GM18907 (cell line): ENCODE measurements around the gene ABCC3.

Source experiments
- ATAC-seq: cut with Tn5 transposase; IDR thresholded peaks from one replicate; pipeline ENCODE4 v1.9.1; 2021; ENCODE audit warnings: mild to moderate bottlenecking, moderate library complexity; ENCODE audit not compliant: unreplicated experiment

ABCC3 gene

DNA sequence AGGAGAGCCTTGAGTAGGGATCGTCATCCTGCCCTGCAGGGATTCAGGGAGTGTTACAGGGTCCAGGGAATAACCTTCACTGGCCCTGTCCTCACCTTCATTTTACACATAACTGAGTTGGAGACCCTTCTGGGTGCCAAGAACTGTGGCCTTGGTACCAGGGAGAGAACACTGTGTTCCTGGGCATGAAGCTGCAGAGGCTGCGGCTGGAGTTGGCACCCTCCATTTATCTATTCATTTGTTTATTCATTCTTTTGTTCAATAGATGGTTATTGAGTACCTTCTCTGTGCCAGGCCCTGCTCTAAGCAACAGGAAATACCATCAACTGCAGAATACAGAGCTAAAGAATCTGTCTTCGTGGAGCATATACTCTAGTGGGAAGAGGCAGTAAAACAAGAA lies 6.7 kb downstream of the ABCC3 start:
- ATAC-seq: no peak

GRCh38 chr17:50642071-50642721 lies 7.5 kb downstream of the ABCC3 start:
- ATAC-seq: no peak

DNA sequence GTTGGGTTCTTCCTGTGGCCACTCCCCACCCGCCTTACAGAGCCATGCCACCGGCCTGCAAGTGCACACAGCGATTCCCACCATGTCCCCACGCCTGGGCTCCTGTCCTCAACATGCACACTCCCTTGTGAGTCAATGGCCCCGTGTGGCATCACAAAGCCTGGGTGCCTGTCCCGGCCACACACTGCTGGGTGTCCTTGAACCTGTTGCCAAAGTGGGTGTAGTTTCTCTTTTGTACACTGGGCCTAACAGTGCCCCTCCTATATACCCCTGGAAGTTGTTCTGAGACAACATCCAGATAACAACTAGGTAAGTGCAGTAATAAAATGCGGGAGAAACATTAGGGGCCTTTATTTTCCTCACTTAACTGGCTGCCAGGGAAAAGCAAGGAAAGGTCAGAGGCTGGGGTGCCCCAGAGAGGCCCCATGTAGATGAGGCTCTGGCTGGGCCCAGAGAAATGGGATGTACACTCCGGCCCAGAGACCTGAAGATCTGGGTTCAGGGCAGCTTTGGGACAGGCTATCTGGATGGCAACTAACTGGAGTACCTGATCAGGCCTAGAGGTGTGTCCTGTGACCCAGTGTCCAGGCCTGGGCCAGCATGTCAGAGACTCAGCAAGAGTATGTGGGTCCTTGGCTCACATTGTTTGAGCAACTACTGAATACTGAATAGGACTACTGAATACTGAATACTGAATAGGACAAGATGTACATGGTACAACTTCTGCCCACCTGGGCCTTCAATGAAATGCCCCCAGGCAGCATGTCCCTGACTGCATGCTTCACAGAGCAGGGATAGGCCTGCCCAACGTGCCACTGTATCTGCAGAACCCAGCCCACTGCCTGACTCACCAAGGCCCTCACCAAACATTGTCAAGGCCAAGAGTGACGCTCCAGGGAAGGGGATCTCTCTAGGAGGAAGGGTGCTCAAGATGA lies 8.3 kb downstream of the ABCC3 start:
- ATAC-seq: no peak

DNA sequence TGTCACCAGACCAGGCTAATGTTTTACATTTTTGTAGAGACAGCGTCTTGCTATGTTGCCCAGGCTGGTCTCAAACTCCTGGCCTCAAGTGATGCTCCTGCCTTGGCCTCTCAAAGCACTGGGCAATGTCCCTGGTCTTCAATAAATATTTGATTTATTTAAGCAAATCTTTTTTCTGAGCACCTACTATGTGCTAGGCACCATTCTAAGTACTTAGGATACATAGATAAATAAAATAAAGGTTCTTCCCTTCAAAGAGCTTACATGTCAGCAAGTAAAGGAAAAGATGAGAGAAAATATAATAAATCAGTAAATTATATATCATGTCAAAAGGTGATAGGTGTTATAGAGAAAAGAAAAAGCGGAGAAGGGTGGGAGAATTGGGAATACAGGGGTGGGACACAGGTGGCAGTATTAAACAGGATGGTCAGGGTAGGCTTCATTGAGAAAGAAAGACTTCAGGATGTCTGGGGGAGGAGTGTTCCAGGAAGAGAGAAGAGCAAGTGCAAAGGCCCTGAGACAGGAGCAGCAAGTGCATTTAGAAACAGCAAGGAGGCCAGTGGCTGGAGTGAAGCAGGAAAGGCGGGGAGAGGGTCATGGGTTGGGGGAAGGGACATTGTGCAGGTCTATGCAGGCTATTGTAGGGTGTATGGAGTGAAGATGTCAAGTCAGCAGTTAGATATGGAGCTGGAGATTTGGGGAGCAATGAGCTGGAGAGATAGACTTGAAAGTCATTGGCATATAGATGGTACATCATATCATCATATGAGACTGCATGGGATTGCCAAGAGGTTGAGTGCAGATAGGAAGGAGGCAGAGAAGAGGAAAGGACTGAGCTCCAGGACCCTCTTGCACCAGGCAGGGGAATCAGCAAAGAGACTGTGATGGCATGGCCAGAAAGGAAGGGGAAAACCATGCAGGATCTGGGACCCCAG lies 11.3 kb downstream of the ABCC3 start:
- no peak for ATAC-seq

DNA sequence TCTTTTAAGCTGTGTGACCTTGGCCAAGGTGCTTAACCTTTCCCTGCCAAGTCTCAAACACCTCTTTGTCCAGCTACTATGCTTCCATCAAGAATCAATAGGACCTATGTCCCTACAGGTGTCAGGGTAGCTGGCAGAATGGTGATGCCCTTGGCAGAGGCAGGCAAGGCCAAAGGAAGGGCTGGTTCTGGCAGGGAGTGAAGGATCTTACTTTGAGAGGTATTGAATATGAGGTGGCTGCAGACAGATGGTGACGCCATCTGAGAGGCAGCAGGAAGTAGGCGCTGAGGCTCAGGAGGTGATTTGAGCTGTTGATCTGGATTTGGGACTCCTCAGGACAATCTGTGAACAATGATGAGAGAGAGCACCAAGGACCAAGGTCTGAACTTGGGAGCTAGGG lies 12.5 kb downstream of the ABCC3 start:
- no peak for ATAC-seq

DNA sequence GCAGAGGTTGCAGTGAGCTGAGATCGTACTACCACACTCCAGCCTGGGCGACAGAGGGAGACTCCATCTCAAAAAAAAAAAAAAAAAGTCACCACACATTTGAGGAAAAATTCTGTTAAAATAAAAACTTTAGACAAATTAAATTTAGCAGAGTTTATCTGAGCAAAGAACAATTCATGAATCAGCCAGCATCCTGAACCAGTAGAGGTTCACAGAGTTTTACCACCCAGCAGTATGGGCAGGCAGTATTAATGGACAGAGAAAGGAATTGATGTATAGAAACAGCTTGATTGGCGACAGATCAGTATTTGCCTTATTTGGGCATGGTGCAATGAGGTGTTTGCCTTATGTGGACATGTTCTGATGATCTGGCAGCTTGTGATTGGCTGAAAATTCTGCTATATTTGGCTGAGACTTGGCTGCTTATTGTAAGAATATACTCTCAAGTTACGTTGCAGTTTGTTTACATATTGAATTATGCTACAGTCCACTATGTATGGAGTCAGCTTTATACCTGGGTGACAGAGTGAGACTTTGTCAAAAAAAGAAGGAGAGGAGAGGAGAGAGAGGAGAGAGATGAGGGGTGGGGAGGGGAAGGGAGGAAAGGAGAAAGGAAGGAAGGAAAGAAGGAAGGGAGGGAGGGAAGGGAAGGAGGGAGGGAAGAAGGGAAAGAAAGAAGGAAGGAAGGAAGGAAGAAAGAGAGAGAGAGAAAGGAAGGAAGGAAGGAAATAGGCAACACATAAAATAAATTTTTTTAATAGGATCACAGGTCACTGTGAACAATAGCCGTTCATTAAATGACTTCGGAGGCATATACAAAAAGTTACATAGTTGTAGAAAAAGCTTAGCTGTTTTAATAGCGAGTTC lies 14.6 kb downstream of the ABCC3 start:
- no peak for ATAC-seq

GRCh38 chr17:50651661-50652060 lies 17.0 kb downstream of the ABCC3 start:
- no peak for ATAC-seq

- no peak for ATAC-seq
Observed at GRCh38 chr17:50653738-50654137, 19.1 kb downstream of the ABCC3 start.

- ATAC-seq: no peak
Observed at GRCh38 chr17:50656509-50656908, 21.8 kb downstream of the ABCC3 start.

DNA sequence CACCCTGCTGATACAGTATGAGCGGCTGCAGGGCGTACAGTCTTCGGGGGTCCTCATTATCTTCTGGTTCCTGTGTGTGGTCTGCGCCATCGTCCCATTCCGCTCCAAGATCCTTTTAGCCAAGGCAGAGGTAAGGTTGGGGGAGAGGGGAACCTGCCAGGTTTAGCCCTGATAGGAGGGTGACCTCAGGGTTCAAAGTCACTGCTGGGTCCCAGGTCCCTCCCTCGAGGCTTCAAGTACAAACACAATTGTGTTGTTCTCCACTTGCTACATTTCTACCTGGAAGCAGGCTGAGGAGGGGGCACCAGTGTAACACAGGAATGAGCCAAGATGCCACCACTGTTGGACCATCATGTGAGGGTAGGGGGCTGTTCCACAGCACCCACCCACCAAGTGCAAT lies 22.4 kb downstream of the ABCC3 start:
- ATAC-seq: no peak

DNA sequence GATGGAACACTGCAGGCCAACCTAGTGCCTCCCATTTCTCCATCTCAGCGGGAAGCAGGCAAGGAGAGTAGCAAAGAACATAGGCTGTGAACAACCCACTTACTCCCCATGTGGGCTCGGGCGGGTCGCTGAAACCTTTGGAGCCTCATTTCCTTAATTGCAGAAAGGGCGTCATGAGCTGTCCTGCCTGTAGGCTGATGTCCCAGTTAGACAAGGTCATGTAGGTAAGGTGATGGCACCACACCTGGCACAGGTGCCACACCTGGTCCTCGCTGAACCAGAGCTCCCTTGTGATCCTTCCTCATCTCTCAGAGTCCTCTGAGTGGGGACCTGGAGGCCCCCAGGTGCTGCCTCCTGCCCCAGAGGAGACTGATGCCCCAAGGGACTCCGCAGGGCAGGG lies 22.9 kb downstream of the ABCC3 start:
- no peak for ATAC-seq

DNA sequence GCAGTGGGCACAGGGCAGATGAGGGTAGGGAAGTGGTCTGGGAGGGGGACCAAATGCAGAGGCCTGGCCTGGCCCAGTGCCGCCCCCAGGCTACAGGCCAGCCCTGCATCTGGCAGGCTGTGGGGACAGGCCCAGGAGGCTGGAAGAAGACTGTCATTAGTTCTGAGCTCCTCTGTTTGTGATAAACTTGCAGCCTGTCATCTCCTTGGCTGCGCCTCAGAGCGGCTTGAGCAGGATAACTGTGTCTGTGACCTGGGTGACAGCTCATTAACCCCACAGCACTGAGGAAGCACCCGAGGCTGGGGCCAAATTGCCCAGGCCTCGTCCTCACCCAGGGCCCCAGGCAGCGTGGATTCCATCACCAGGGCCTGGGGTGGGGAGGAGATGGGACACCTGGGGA lies 23.9 kb downstream of the ABCC3 start:
- no peak for ATAC-seq

DNA sequence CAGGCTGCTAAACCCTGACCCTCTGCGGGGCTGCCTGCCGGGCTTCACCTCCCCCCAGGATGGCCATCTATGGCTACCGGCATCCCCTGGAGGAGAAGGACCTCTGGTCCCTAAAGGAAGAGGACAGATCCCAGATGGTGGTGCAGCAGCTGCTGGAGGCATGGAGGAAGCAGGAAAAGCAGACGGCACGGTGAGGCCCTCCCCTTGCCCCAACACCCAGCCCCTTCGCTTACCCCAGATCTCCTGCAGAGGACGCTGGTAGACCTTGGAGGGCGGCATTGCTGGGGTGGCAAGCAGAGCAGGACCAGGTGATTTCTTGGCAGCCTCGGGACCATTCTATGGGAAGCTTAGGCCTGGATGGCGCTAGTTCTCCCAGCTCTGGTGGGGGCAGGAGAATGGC lies 24.5 kb downstream of the ABCC3 start:
- no peak for ATAC-seq

GRCh38 chr17:50660042-50660886 lies 25.6 kb downstream of the ABCC3 start:
- no peak for ATAC-seq

GRCh38 chr17:50660887-50661345 lies 26.2 kb downstream of the ABCC3 start:
- no peak for ATAC-seq

DNA sequence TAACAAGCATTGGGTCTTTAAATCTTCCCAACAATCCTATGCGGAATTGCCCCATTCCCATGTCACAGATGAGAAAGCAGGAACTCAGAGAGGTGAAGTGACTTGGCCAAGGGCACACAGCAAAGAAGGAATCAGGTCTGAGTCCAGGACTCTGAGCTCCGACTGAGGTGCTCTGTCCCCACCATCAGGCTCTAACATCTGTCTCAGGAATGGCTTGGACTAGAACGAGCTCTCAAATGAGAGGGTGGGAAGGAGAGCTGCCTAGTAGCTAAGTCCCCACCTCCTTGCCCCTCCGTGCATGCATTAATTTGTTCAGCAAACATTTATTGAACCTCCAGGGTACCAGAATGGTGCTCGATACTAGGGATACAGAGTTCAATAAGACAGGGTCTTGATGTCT lies 26.7 kb downstream of the ABCC3 start:
- ATAC-seq: no peak

GRCh38 chr17:50661795-50662391 lies 27.2 kb downstream of the ABCC3 start:
- no peak for ATAC-seq

DNA sequence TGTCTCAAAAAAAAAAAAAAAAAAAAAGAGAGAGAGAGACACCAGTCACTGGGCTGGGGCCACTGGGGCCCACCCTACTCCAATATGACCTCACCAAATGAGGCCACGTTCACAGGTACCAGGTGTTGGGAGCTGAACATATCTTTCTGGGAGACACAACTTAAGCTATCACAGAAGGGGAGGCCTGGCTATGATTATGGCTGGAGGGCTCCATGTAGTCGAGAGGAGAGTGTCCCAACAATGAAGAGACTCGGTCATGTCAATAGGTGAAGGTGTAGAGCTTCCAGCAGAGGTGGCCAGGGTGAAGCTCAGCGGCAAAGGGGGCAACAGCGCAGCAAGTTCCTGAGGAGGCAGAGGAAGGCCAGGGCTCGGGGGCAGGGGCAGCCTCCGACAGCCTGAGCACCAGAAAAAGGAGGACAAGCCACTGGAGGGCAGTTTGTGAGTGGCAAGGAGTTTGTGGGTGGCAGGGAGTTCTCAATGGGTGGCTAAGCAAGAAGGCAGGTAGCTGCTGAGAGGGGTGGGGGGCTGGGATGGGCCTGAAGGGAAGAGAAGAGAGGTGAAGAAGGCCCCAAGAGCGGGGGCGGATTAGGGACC lies 28.0 kb downstream of the ABCC3 start:
- no peak for ATAC-seq
